LNCaP clone FGC (cell line): ENCODE measurements around the gene TLR10.
"Not testable (repeated sequence)": the region's sequence is repeated elsewhere in the genome, so short reads cannot be mapped to it uniquely, and the experiment has no call there.

ENCODE experiments used
- DNase-seq: peaks from one replicate; pipeline ENCODE4 v3.0.0-alpha.2; 2011; ENCODE audit warnings: low read depth
- H3K4me3 ChIP-seq: 2 replicates; pipeline ENCODE4 v1.5.1; 2011; ENCODE audit warnings: mild to moderate bottlenecking, low read depth, low read length, control low read depth
- CTCF ChIP-seq: IDR thresholded peaks from 2 replicates; pipeline ENCODE4 v1.5.1; 2012; ENCODE audit warnings: mild to moderate bottlenecking; ENCODE audit not compliant: control insufficient read depth, insufficient read depth; ENCODE audit errors: extremely low read depth

TLR10 gene

DNA sequence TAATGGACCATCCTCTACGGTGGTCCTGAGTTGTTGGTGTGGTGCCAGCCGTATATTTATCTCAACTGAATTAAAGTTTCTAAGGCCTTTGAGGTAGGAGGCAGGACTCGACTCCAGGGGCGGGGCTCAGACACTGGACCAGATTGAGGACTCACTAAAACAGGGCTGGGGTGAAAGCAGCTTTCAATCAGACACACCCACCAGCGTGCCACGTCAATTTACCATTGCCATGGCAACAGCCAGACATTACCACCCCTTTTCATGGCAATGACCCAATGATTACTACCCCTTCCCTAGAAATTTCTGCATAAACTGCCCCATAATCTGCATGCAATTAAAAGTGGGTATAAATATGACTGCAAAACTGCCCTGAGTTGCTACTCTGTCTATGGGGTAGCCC is 28.5 kb upstream of the TLR10 start:
- no peak for DNase-seq
- TF ChIP-seq CTCF, result no peak
- H3K4me3 ChIP-seq, result no peak overlapping the region

DNA sequence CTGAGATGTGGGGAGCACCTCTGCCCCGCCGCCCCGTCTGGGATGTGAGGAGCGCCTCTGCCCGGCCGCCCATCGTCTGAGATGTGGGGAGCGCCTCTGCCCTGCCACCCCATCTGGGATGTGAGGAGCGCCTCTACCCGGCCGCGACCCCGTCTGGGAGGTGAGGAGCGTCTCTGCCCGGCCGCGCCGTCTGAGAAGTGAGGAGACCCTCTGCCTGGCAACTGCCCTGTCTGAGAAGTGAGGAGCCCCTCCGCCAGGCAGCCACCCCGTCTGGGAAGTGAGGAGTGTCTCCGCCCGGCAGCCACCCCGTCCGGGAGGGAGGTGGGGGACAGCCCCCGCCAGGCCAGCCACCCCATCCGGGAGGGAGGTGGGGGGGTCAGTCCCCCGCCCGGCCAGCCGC is 24.7 kb upstream of the TLR10 start:
- not testable (repeated sequence) for H3K4me3 ChIP-seq, DNase-seq

GRCh38 chr4:38806251-38806650 is 23.5 kb upstream of the TLR10 start:
- not testable (repeated sequence) for H3K4me3 ChIP-seq, DNase-seq

GRCh38 chr4:38805530-38806145 is 22.8 kb upstream of the TLR10 start:
- H3K4me3 ChIP-seq, result no peak overlapping the region
- no peak for DNase-seq
- no peak for TF ChIP-seq CTCF

DNA sequence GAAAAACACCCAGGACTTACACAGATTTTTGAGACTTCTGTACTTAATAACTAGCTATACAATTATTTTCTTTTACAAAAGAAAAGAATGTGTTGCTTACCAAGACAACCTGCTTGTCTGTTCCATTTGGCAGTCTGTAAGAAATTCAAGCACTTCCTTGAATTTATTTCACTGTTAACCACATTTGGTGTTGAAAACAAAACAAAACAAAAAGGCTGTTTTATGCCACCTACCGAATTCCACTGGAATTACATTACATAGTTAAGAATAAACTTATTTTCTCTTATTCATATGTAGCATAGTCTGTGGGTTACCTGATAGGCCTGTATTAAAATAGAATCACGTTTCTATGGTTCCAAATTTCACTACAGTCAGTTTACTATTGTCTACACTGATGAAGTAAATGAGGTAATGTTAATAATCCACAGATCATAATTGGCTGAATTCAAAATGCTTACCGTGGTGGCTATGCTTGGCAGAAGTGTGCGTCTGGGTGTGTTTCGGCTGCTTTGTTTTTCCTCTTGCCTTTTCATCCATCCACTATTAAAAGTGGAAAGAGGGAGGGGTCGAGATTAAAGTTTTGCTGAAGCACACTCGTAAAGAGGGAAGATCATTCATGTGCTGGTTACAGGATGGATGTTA is 22.0 kb upstream of the TLR10 start, which contains the start of gene TLR1:
Gene TLR1, minus strand, starts transcription at position 138 of the 642 bp plus-strand sequence. CDS start 5,960 bp downstream, outside the sequence.
- peak; percentile 17 for DNase-seq
- H3K4me3 ChIP-seq, result no peak within 1 kb of the TSS
- TF ChIP-seq CTCF, result peak; percentile 49

- DNase-seq, result no peak
- no peak overlapping the region for H3K4me3 ChIP-seq
- no peak for TF ChIP-seq CTCF
Measured at GRCh38 chr4:38803833-38804653, 21.3 kb upstream of the TLR10 start.

DNA sequence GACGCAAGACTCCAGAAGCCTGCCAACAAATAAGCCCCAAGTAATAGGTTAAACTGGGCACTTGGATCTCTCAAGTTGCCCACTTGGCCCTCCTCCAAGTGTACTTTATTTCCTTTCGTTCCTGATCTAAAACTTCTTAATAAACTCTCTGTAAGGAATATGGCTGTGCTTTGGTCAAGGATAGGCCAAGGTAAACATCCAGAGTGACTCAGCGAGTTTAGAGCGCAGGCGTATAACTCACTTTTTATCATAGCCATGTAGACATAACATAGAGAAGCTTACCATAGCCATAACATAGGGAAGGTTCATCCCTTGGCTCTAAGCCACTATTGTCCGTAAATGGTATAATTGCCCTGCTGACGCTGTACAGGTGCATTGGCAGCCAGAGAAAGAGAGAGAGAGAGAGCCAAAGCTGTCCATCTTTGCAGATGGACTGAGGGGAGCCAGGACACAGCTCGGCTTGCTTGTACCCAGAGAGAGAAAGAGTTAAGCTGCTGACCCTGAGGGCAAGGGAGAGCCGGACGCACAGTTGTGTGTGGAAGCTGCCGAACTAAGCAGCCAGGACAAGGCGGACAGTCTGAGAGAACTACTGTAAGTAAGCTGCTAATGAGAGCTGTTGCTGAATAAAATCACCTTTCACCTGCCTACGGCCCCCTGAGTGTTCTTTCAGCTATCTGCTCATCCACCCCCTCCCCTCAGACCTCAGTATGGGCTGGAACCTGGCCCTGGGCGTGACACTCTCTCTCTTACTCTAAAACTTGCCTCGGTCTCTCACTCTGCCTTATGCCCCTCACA is 20.0 kb upstream of the TLR10 start:
- no peak for DNase-seq
- H3K4me3 ChIP-seq, result no peak overlapping the region
- no peak for TF ChIP-seq CTCF
